GM21447 (cell line): ENCODE data around the gene FAS.

Source experiments
- ATAC-seq: cut with Tn5 transposase; IDR thresholded peaks from one replicate; pipeline ENCODE4 v1.9.1; 2021; ENCODE audit not compliant: unreplicated experiment

FAS gene

GRCh38 chr10:88990384-88991160 is at the start of gene FAS:
Gene FAS, plus strand, starts transcription at chr10:88990798. Its CDS starts 79 bp downstream, at chr10:88990877.
- peak; percentile 62 for ATAC-seq

DNA sequence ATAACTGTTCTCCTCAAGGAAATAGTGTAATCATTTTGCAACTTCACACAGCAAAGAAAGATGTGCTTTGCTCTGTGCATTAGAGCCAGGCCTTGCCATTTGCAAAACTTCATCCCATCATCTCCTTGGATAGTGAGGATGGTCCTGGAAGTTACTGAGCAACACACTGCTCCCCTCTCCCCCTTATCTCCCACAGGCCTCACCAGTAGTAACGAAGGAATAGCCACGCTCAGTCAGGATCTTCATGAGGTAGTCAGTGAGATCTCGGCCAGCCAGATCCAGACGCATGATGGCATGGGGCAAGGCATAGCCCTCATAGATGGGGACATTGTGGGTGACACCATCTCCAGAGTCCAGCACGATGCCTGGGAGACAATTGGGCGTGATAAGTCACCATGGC is 49.6 kb upstream of the FAS start:
- no peak for ATAC-seq

DNA sequence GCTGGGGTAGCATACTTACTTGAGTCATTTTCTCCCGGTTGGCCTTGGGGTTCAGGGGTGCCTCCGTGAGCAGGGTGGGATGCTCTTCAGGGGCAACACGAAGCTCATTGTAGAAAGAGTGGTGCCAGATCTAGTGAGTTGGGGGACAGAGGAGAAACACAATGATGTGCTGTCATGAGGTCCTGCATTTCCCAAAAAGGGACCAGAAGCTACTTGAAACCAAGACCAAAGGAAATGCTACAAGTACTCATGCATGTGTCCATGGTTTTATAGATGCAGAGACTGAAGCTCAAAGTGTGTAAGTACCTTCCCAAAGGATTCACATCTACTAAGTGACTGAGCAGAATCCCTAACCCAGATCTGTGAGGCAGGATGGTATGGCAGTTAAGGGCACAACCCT is 46.8 kb upstream of the FAS start:
- no peak for ATAC-seq

- ATAC-seq = peak; percentile 63
Measured at GRCh38 chr10:88944813-88945212, 45.8 kb upstream of the FAS start.

- no peak for ATAC-seq
Measured at GRCh38 chr10:88946200-88946599, 44.4 kb upstream of the FAS start.

DNA sequence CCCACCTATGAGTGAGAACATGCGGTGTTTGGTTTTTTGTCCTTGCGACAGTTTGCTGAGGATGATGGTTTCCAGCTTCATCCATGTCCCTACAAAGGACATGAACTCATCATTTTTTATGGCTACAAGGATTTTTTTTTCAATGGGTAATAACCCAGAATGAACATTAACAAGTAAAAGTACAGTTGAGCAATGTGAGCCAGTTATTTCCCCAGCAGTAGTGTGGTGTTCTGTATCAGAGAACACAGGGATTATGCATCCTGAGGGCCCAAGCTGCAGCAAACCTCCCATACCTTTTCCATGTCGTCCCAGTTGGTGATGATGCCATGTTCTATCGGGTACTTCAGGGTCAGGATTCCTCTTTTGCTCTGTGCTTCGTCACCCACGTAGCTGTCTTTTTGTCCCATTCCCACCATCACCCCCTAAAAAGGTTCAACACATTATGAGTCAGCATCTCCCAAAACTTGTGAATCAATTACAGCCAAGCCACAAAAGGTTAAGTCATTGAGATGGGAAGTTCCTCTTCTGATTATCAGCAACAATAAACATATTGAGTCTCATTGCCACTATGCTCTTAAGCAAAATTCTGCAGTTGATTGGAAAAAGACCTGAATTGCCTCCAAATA is 43.5 kb upstream of the FAS start:
- no peak for ATAC-seq

GRCh38 chr10:88949051-88949450 is 41.5 kb upstream of the FAS start:
- no peak for ATAC-seq

DNA sequence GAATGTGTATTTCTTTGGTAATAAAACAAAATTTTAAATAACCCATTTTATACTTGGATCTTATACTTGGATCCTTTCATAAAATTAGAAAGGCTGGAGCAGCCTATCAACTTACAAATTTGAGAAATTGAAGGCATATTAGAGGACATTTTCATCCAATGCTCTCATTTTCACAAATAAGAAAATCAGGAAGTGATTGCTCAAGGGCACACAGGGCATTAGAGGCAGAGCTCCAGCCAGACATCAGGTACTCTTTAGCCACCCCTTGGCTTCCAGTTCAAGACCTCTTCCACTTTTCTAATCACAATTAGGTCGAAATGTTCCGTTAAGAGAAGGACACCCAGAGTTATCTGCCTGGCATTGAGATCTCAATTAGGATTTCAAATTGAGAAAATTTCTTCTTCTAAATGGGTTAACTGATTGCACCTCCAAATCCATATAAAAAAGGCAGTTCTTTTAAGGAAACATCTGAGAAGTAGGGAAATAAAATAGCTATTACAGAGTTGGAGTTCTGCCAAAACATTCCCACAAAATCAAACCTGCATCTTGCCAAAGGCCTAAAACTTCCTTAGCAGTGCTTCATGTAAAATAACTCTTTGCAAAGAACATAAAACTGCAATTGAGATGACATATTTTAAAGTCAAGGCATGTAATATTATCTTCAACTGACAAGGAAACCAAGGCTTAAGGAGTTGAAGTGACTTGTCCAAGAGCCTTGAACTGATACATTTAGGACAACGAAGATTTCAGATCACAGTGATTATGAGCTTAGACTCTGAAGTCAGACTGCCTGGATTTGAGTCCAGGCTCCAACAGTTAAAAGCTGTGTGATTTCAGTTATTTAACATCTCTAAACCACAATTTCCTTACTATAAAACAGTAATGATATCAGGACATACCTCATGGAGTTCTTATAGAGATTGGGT is 40.4 kb upstream of the FAS start:
- ATAC-seq = no peak

- ATAC-seq = no peak
Measured at GRCh38 chr10:88952647-88953111, 37.9 kb upstream of the FAS start, which contains the start of gene ACTA2. Gene ACTA2, minus strand, starts transcription at chr10:88952773. Its CDS starts 3,843 bp downstream, at chr10:88948930.

- no peak for ATAC-seq
Measured at GRCh38 chr10:88953662-88954061, 36.9 kb upstream of the FAS start.

GRCh38 chr10:88954458-88955083 is 36.0 kb upstream of the FAS start:
- no peak for ATAC-seq

DNA sequence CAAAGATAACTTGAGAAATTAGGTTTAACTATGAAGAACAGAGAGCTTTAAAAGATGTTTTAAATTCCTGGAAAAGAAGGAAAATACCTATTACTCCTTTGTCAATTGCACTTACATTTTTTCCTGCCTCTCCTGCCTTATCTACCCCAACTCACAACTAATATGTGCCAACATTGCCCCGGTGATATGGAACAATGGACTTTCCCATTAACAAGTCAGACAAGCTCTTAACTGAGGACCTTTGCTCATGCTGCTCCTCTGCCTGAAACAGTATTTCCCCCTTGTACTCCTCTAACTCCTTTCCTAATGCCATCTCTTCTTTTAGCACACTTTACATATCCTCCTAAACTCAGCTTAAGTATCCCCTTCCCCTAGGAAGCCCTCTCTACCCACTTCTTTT is 33.2 kb upstream of the FAS start:
- ATAC-seq = no peak

DNA sequence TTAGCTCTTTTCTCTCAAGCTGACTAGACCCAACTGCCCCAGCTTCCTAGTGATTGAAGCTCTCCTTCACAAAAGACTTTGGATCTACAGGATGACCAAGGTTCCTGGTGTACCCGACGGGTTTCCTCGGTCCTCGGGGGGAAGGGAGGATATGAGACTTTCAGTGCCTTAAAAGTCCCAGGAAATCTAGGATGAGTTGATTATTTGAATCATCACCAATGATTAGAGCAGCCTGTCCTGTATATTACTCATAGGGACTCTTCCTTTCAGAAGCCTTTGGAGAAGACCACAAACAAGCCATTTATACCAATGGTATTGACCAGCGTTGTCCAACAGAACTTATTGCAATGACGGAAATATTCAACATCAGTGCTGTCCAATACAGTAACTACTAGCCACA is 31.9 kb upstream of the FAS start:
- no peak for ATAC-seq

GRCh38 chr10:88960802-88961201 is 29.8 kb upstream of the FAS start:
- ATAC-seq = no peak

DNA sequence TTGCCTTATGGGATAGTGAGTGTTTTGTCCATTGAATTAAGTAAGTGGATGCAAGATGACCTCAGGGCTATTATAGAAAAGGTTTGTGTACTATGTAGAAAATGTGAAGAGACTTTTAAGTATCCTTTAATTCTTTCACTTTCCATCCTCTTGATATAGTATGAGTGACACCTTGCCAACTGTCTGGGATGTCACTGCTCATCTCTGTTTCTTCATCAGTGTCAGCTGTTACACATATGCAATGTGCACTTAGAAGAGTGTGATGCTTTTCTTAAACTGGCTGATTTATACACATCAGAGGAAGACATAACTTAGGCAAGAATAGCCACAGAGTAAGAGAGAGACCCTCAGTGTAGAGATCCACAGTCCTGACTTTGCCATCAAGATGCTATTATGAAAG is 29.3 kb upstream of the FAS start:
- ATAC-seq = no peak

- no peak for ATAC-seq
Measured at GRCh38 chr10:88962336-88962735, 28.3 kb upstream of the FAS start.

DNA sequence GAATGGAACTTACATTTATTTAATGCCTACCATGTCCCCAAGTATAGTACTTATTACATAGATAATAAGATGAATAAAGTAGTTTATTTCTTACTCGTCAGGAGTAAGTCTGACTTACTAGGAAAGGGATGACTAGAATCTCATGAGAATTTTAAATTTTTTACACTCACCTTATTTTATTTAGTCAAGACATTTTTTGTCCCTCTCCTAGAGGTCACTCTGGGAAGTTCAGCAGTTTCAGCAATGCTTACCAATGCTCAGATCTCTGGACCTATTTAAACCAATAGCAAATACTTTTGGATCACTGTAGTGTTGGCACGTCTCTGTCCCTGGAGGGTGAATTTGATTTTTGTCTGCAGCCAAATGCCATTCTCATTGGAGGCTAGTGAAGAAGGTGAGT is 27.3 kb upstream of the FAS start:
- no peak for ATAC-seq

GRCh38 chr10:88964360-88964759 is 26.2 kb upstream of the FAS start:
- no peak for ATAC-seq

DNA sequence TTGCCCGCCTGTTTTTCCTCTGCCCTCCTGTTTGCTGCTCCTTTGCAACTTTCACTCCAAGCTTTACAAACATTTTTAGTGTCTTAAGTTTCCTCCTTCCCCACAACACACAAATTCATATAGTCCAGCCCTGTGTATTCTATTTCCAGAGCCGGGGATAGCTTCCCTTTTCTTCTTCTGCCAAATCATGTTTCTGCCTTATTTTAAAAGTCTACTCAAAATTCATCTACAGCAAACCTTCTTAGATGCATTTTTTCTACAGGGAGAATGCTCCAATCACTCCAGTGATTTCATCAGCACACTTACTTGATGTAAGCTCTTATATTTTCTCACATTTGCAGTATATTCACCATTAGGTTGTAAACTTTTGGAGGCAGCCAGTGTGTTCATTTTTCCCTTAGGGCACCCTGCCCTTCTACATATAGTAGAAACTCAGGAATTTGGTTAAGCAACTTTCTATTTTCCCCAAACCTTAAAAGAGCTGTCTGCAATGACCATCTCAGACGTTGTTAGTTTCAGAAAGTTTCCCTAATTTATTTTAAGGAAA is 25.7 kb upstream of the FAS start:
- no peak for ATAC-seq

- ATAC-seq = no peak
Measured at GRCh38 chr10:88966797-88967196, 23.8 kb upstream of the FAS start.

DNA sequence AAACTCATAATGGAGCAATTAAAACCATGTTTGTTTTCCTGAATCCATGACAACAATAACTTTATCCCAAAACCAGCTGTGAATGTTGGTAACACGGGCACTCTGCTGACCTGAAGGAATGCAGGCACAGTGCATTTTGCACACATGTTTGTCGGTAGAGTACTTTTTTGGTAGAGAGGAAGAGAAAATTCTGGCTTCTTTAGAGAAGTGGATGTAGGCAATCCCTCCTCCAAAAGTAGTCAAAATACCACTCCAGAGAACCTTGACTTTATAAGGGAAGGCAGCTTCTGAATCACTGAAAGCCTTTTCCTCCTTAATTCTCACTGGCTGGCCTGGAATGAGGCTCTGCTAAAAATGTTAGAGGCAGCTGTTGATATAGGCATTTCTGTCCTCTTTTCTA is 22.2 kb upstream of the FAS start:
- no peak for ATAC-seq
